ENCODE results near the gene MORN1.

DNA sequence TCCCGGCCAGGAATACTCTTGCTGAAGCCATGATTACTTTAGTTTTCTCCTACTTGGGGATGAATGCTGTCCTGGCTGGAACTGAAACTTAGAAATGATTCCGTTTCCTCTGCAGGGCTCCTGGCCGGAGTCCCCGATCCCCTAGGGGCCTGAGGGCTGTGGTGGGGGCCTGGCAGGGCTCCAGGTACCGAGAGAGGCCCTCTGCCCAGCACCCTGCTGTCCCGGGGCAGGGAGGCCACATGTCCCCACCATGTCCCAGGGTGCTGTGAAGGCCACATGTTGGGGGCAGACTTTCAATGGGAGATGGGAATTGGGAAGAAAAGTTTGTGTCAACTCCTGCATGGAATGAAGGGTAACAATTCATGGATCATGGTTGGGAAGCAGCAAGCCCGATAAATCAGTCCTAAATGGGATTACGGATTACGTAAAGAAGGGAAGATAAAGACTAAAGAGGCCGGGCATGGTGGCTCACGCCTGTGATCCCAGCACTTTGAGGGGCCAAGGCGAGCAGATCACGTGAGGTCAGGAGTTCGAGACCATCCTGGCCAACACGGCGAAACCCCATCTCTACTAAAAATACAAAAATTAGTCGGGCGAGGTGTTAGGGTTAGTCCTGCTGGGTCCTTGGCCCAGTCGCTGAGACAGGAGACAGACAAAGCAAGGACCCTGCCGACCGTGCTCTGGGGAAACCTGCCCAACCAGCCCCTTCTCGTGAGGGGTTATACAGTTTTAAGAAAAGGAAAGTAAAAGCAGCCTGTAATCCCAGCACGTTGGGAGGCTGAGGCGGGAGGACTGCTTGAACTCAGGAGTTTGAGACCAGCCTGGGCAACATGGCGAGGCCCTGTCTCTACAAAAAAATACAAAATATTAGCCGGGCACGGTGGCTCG lies 37.6 kb downstream of the MORN1 start:
- TF ChIP-seq, protein P1, sequence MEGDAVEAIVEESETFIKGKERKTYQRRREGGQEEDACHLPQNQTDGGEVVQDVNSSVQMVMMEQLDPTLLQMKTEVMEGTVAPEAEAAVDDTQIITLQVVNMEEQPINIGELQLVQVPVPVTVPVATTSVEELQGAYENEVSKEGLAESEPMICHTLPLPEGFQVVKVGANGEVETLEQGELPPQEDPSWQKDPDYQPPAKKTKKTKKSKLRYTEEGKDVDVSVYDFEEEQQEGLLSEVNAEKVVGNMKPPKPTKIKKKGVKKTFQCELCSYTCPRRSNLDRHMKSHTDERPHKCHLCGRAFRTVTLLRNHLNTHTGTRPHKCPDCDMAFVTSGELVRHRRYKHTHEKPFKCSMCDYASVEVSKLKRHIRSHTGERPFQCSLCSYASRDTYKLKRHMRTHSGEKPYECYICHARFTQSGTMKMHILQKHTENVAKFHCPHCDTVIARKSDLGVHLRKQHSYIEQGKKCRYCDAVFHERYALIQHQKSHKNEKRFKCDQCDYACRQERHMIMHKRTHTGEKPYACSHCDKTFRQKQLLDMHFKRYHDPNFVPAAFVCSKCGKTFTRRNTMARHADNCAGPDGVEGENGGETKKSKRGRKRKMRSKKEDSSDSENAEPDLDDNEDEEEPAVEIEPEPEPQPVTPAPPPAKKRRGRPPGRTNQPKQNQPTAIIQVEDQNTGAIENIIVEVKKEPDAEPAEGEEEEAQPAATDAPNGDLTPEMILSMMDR (IDR thresholded peaks at IDR 0.05; ENCODE audit: extremely low read depth in 1 of 2, insufficient read depth in 1 of 2, low read depth in 1 of 2, low read length in 2 of 2), result no peak
- TF ChIP-seq POLR2AphosphoS5 (IDR thresholded peaks at IDR 0.05; ENCODE audit: insufficient read depth, low read depth, low read length) (no peak), JUN (IDR thresholded peaks at IDR 0.05; ENCODE audit: borderline replicate concordance, insufficient read depth, insufficient read length, low read depth) (no peak), MYC (IDR thresholded peaks at IDR 0.05; ENCODE audit: low read depth, low read length) (no peak), POLR2A (IDR thresholded peaks at IDR 0.05; ENCODE audit: low read depth, low read length) (no peak)
